SIG-M5 (cell line): ENCODE measurements around the gene APLN.

Experiments used
- DNase-seq: peaks from one replicate; lab custom pipeline; 2025; lab: John Stamatoyannopoulos, UW

APLN gene

GRCh38 chrX:129640737-129641136, 14.0 kb downstream of the APLN start:
- DNase-seq: no peak

GRCh38 chrX:129638917-129639316, 15.8 kb downstream of the APLN start:
- no peak for DNase-seq

GRCh38 chrX:129637217-129638109, 17.3 kb downstream of the APLN start:
- no peak for DNase-seq

GRCh38 chrX:129636175-129636681, 18.5 kb downstream of the APLN start:
- no peak for DNase-seq

GRCh38 chrX:129634541-129634940, 20.2 kb downstream of the APLN start:
- DNase-seq: no peak

- no peak for DNase-seq
These were observed 22.3 kb downstream of the APLN start for GRCh38 chrX:129632443-129632842.

- DNase-seq: no peak
These were observed 22.9 kb downstream of the APLN start for GRCh38 chrX:129631849-129632248.

GRCh38 chrX:129629837-129630236, 24.9 kb downstream of the APLN start:
- no peak for DNase-seq

GRCh38 chrX:129626026-129626425, 28.7 kb downstream of the APLN start:
- DNase-seq: no peak

GRCh38 chrX:129622757-129623301, 31.9 kb downstream of the APLN start:
- no peak for DNase-seq

GRCh38 chrX:129618997-129619396, 35.8 kb downstream of the APLN start:
- DNase-seq: no peak

- DNase-seq: no peak
These were observed 37.3 kb downstream of the APLN start for GRCh38 chrX:129617420-129617819.

- DNase-seq: no peak
These were observed 40.1 kb downstream of the APLN start for GRCh38 chrX:129614481-129615255.

- DNase-seq: no peak
These were observed 41.2 kb downstream of the APLN start for GRCh38 chrX:129613596-129613995.

GRCh38 chrX:129612396-129612795, 42.4 kb downstream of the APLN start:
- DNase-seq: no peak

GRCh38 chrX:129609395-129609794, 45.4 kb downstream of the APLN start:
- DNase-seq: no peak

GRCh38 chrX:129608496-129608895, 46.3 kb downstream of the APLN start:
- DNase-seq: no peak

GRCh38 chrX:129606918-129607317, 47.8 kb downstream of the APLN start:
- no peak for DNase-seq

- DNase-seq: no peak
These were observed 53.8 kb downstream of the APLN start for GRCh38 chrX:129600981-129601424.

- DNase-seq: no peak
These were observed 54.8 kb downstream of the APLN start for GRCh38 chrX:129599996-129600395.

GRCh38 chrX:129599499-129599898, 55.3 kb downstream of the APLN start:
- DNase-seq: no peak

GRCh38 chrX:129597905-129598304, 56.9 kb downstream of the APLN start:
- no peak for DNase-seq

GRCh38 chrX:129596077-129596476, 58.7 kb downstream of the APLN start:
- DNase-seq: no peak
